OCI-LY1 (cell line): ENCODE measurements around the gene SRPRB.

Experiments used
- H2AFZ ChIP-seq: fragments of 200-600 bp; sonication (generic), shearing (Covaris generic); 2 replicates; pipeline ENCODE4 v1.6.0; 2014; ENCODE audit warnings: antibody characterized with exemption, mild to moderate bottlenecking, low read length
- H3F3A ChIP-seq: fragments of 200-600 bp; sonication (generic), shearing (Covaris generic); 2 replicates; pipeline ENCODE4 v1.6.0; 2014; ENCODE audit warnings: mild to moderate bottlenecking, antibody characterized with exemption, low read length, moderate library complexity; ENCODE audit not compliant: insufficient read depth
- H3K27ac ChIP-seq: fragments of 200-600 bp; sonication (generic); 2 replicates; pipeline ENCODE4 v1.5.1; 2014; ENCODE audit warnings: low read length, mixed run types, mild to moderate bottlenecking, low read depth; ENCODE audit not compliant: poor library complexity, severe bottlenecking
- H3K27me3 ChIP-seq: fragments of 200-600 bp; sonication (generic); 2 replicates; pipeline ENCODE4 v1.6.0; 2014; ENCODE audit warnings: antibody characterized with exemption, mild to moderate bottlenecking, low read length, moderate library complexity; ENCODE audit not compliant: insufficient read depth
- H3K36me3 ChIP-seq: fragments of 200-600 bp; sonication (generic); 2 replicates; pipeline ENCODE4 v1.6.1; 2014; ENCODE audit warnings: mild to moderate bottlenecking, antibody characterized with exemption, low read length, moderate library complexity, mixed read lengths; ENCODE audit not compliant: insufficient read depth
- H3K4me1 ChIP-seq: fragments of 200-600 bp; sonication (generic); 2 replicates; pipeline ENCODE4 v1.5.1; 2014; ENCODE audit warnings: mild to moderate bottlenecking, low read length, moderate library complexity; ENCODE audit not compliant: insufficient read depth, severe bottlenecking
- H3K4me2 ChIP-seq: fragments of 200-600 bp; sonication (generic), shearing (Covaris generic); 2 replicates; pipeline ENCODE4 v1.6.1; 2014; ENCODE audit warnings: low read length
- H3K4me3 ChIP-seq: fragments of 200-600 bp; sonication (generic); 2 replicates; pipeline ENCODE4 v1.5.1; 2014; ENCODE audit warnings: low read length, low read depth, mild to moderate bottlenecking, mixed read lengths; ENCODE audit not compliant: poor library complexity, severe bottlenecking
- H3K79me2 ChIP-seq: fragments of 200-600 bp; shearing (Covaris generic); 2 replicates; pipeline ENCODE4 v1.6.1; 2016; ENCODE audit warnings: mixed run types, low read length, mixed read lengths; ENCODE audit not compliant: insufficient read depth
- H3K9ac ChIP-seq: fragments of 200-600 bp; sonication (generic), shearing (Covaris generic); 2 replicates; pipeline ENCODE4 v1.6.1; 2014; ENCODE audit warnings: mild to moderate bottlenecking, low read length, mixed read lengths
- H3K9me2 ChIP-seq: fragments of 200-600 bp; sonication (generic), shearing (Covaris generic); 2 replicates; pipeline ENCODE4 v1.6.1; 2014; ENCODE audit warnings: low read depth, mild to moderate bottlenecking, low read length, mixed read lengths
- H3K9me3 ChIP-seq: fragments of 200-600 bp; shearing (Covaris generic); 2 replicates; pipeline ENCODE4 v1.6.1; 2014; ENCODE audit warnings: low read length, mixed read lengths
- H4K20me1 ChIP-seq: fragments of 200-600 bp; sonication (generic), shearing (Covaris generic); 2 replicates; pipeline ENCODE4 v1.6.0; 2016; ENCODE audit warnings: mild to moderate bottlenecking, low read length; ENCODE audit not compliant: insufficient read depth
- CTCF ChIP-seq: fragments of 200-600 bp; sonication (generic), shearing (Covaris generic); IDR thresholded peaks from 2 replicates; pipeline ENCODE4 v1.5.1; 2017; ENCODE audit warnings: mild to moderate bottlenecking, antibody characterized with exemption, low read length, moderate library complexity, mixed read lengths
- EZH2 ChIP-seq: fragments of 200-600 bp; sonication (generic), shearing (Covaris generic); IDR thresholded peaks from 2 replicates; pipeline ENCODE4 v1.8.0; 2017; ENCODE audit warnings: borderline replicate concordance, mixed run types, mild to moderate bottlenecking, antibody characterized with exemption, low read length, moderate library complexity, mixed read lengths

SRPRB gene

GRCh38 chr3:133855772-133856171 lies 50.2 kb downstream of the SRPRB start:
- Histone ChIP-seq H3K9me3 (no peaks in the 10 kb centered on the region), H4K20me1 (no peaks in the 10 kb centered on the region), H3K27me3 (no peaks in the 10 kb centered on the region), H3K79me2 (no peaks in the 10 kb centered on the region), H3K36me3 (no peaks in the 10 kb centered on the region), H3K27ac (no peak overlapping the region), H2AFZ (no peak overlapping the region), H3K9me2 (no peaks in the 10 kb centered on the region), H3F3A (no peaks in the 10 kb centered on the region), H3K9ac (no peak overlapping the region), H3K4me1 (no peaks in the 10 kb centered on the region), H3K4me3 (no peak overlapping the region), H3K4me2 (no peak overlapping the region)
- no peak for TF ChIP-seq EZH2
- no peak for TF ChIP-seq CTCF

GRCh38 chr3:133856316-133856715 lies 50.7 kb downstream of the SRPRB start:
- no peak overlapping the region for H3K27ac ChIP-seq
- no peaks in the 10 kb centered on the region for H3K9me3 ChIP-seq
- H3K9ac ChIP-seq = no peak overlapping the region
- H4K20me1 ChIP-seq = no peaks in the 10 kb centered on the region
- no peak overlapping the region for H3K4me3 ChIP-seq
- H3K36me3 ChIP-seq = no peaks in the 10 kb centered on the region
- H3K79me2 ChIP-seq = no peaks in the 10 kb centered on the region
- H3K27me3 ChIP-seq = no peaks in the 10 kb centered on the region
- H3K9me2 ChIP-seq = no peaks in the 10 kb centered on the region
- TF ChIP-seq CTCF = no peak
- no peak for TF ChIP-seq EZH2
- H3K4me1 ChIP-seq = no peaks in the 10 kb centered on the region
- H2AFZ ChIP-seq = no peak overlapping the region
- H3F3A ChIP-seq = no peaks in the 10 kb centered on the region
- no peak overlapping the region for H3K4me2 ChIP-seq

- H3K4me3 ChIP-seq = no peak overlapping the region
- H3K27ac ChIP-seq = no peak overlapping the region
- no peak overlapping the region for H2AFZ ChIP-seq
- no peaks in the 10 kb centered on the region for H4K20me1 ChIP-seq
- H3K36me3 ChIP-seq = no peaks in the 10 kb centered on the region
- H3K79me2 ChIP-seq = no peaks in the 10 kb centered on the region
- no peaks in the 10 kb centered on the region for H3K9me3 ChIP-seq
- no peaks in the 10 kb centered on the region for H3F3A ChIP-seq
- no peak overlapping the region for H3K4me2 ChIP-seq
- H3K9ac ChIP-seq = no peak overlapping the region
- no peaks in the 10 kb centered on the region for H3K9me2 ChIP-seq
- no peaks in the 10 kb centered on the region for H3K27me3 ChIP-seq
- TF ChIP-seq EZH2 = no peak
- no peak for TF ChIP-seq CTCF
- no peaks in the 10 kb centered on the region for H3K4me1 ChIP-seq
These were observed 52.2 kb downstream of the SRPRB start for GRCh38 chr3:133857767-133858166.
